ENCODE data around the gene FEM1B.
"Not testable (repeated sequence)": the region's sequence is repeated elsewhere in the genome, so short reads cannot be mapped to it uniquely, and the experiment has no call there.

Gene FEM1B

GRCh38 chr15:68277603-68278344 lies at the start of gene FEM1B:
Gene FEM1B (plus strand): TSS chr15:68277745. CDS start chr15:68278418, 673 bp downstream.
- peak; percentile 83 to 88 for DNase-seq

- DNase-seq = peak in 1 of 2 experiments; percentile 20
Observed at GRCh38 chr15:68228143-68228970, 49.2 kb upstream of the FEM1B start.

- no peak for DNase-seq
Observed at GRCh38 chr15:68228971-68229385, 48.6 kb upstream of the FEM1B start.

- DNase-seq = peak; percentile 48 to 72
Observed at GRCh38 chr15:68229386-68230156, 48.0 kb upstream of the FEM1B start, which contains the start of gene CLN6. Gene CLN6 (minus strand): TSS chr15:68229728. CDS start chr15:68229584, 144 bp downstream.

GRCh38 chr15:68230157-68231100 lies 47.1 kb upstream of the FEM1B start:
- no peak for DNase-seq

GRCh38 chr15:68231102-68231818 lies 46.3 kb upstream of the FEM1B start:
- DNase-seq = no peak

- no peak for DNase-seq
Observed at GRCh38 chr15:68232449-68232848, 45.1 kb upstream of the FEM1B start.

GRCh38 chr15:68232937-68233336 lies 44.6 kb upstream of the FEM1B start:
- no peak for DNase-seq

GRCh38 chr15:68234060-68234459 lies 43.5 kb upstream of the FEM1B start:
- no peak for DNase-seq

- DNase-seq = not testable (repeated sequence)
Observed at GRCh38 chr15:68234520-68234919, 43.0 kb upstream of the FEM1B start.

- no peak for DNase-seq
Observed at GRCh38 chr15:68235022-68235421, 42.5 kb upstream of the FEM1B start.

GRCh38 chr15:68239025-68239424 lies 38.5 kb upstream of the FEM1B start:
- DNase-seq = no peak

GRCh38 chr15:68241088-68241935 lies 36.2 kb upstream of the FEM1B start:
- DNase-seq = no peak

GRCh38 chr15:68244235-68244634 lies 33.3 kb upstream of the FEM1B start:
- no peak for DNase-seq

GRCh38 chr15:68249058-68249713 lies 28.4 kb upstream of the FEM1B start:
- no peak for DNase-seq

- peak in 1 of 2 experiments; percentile 59 for DNase-seq
Observed at GRCh38 chr15:68252925-68253534, 24.5 kb upstream of the FEM1B start.

- peak; percentile 52 to 64 for DNase-seq
Observed at GRCh38 chr15:68256675-68257450, 20.7 kb upstream of the FEM1B start.

- no peak for DNase-seq
Observed at GRCh38 chr15:68258692-68259091, 18.9 kb upstream of the FEM1B start.

Measured in NCI-H187 (cell line).